GM21528 (cell line): ENCODE measurements around the gene CPEB1.
"Not testable (repeated sequence)": the region's sequence is repeated elsewhere in the genome, so short reads cannot be mapped to it uniquely, and the experiment has no call there.

Source experiments
- ATAC-seq: cut with Tn5 transposase; IDR thresholded peaks from one replicate; pipeline ENCODE4 v1.9.1; 2021; ENCODE audit warnings: mild to moderate bottlenecking, moderate library complexity; ENCODE audit not compliant: unreplicated experiment, low FRiP score

Gene CPEB1

GRCh38 chr15:82551646-82552247 is 95.4 kb downstream of the CPEB1 start:
- no peak for ATAC-seq

GRCh38 chr15:82549199-82549665 is 97.9 kb downstream of the CPEB1 start:
- ATAC-seq: no peak

GRCh38 chr15:82548700-82549099 is 98.5 kb downstream of the CPEB1 start:
- no peak for ATAC-seq

- ATAC-seq: no peak
Observed at GRCh38 chr15:82545478-82545877, 101.7 kb downstream of the CPEB1 start.

GRCh38 chr15:82545002-82545401 is 102.2 kb downstream of the CPEB1 start:
- no peak for ATAC-seq

GRCh38 chr15:82544431-82544830 is 102.7 kb downstream of the CPEB1 start:
- no peak for ATAC-seq

GRCh38 chr15:82543160-82543559 is 104.0 kb downstream of the CPEB1 start:
- ATAC-seq: no peak

GRCh38 chr15:82540984-82541431 is 106.2 kb downstream of the CPEB1 start:
- no peak for ATAC-seq

GRCh38 chr15:82540055-82540983 is 106.8 kb downstream of the CPEB1 start, which contains the start of gene RPS17:
RPS17 (minus strand) TSS chr15:82540457; CDS start chr15:82540428, 29 bp downstream.
- ATAC-seq: peak; percentile 94

GRCh38 chr15:82539691-82540054 is 107.5 kb downstream of the CPEB1 start:
- ATAC-seq: peak; percentile 7

GRCh38 chr15:82538961-82539690 is 108.0 kb downstream of the CPEB1 start:
- no peak for ATAC-seq

GRCh38 chr15:82537351-82537908 is 109.7 kb downstream of the CPEB1 start:
- ATAC-seq: no peak

- no peak for ATAC-seq
Observed at GRCh38 chr15:82536409-82537350, 110.5 kb downstream of the CPEB1 start.

- no peak for ATAC-seq
Observed at GRCh38 chr15:82535566-82536408, 111.4 kb downstream of the CPEB1 start.

GRCh38 chr15:82535151-82535550 is 112.0 kb downstream of the CPEB1 start:
- not testable (repeated sequence) for ATAC-seq

GRCh38 chr15:82534457-82534861 is 112.7 kb downstream of the CPEB1 start:
- ATAC-seq: not testable (repeated sequence)

- no peak for ATAC-seq
Observed at GRCh38 chr15:82533801-82534200, 113.4 kb downstream of the CPEB1 start.

- no peak for ATAC-seq
Observed at GRCh38 chr15:82532991-82533481, 114.1 kb downstream of the CPEB1 start.
